Gastrocnemius medialis (tissue), 4 donors: ENCODE measurements around the gene SMS. TPM values are rescaled to one million over a fixed set of nuclear protein-coding genes. Genes with fewer than 3 reads are reported as not detected.

Experiments used
- ATAC-seq, 2 donors: fragments of 150-250 bp; one replicate each; pipeline ENCODE4 v1.9.1; 2016
- DNase-seq, 2 donors: peaks; one replicate each; pipeline ENCODE4 v3.0.0-alpha.2; 2019
- H3K27ac ChIP-seq, 4 donors: fragments of 200-600 bp; sonication (generic); 1 replicate in 1 of 4; 2 replicates in 3 of 4; pipeline ENCODE4 v1.5.1; 2016 to 2018; ENCODE audit warnings: mild to moderate bottlenecking in 2 of 4, moderate library complexity in 1 of 4
- H3K27me3 ChIP-seq, 3 donors: fragments of 200-600 bp; sonication (generic) in 2 of 3; 1 replicate in 1 of 3; 2 replicates in 2 of 3; pipeline versions ENCODE4 v1.5.1 to v1.6.0; 2016 to 2019; ENCODE audit warnings: mild to moderate bottlenecking in 1 of 3, moderate library complexity in 1 of 3
- H3K36me3 ChIP-seq, 2 donors: fragments of 200-600 bp; sonication (generic) in 1 of 2; one replicate each; pipeline ENCODE4 v1.5.1; 2017 to 2018
- H3K4me1 ChIP-seq, 2 donors: fragments of 200-600 bp; sonication (generic) in 1 of 2; one replicate each; pipeline ENCODE4 v1.5.1; 2016 to 2017; ENCODE audit warnings: mild to moderate bottlenecking in 2 of 2
- H3K4me3 ChIP-seq, 4 donors: fragments of 200-600 bp; sonication (generic) in 3 of 4; 1 replicate in 1 of 4; 2 replicates in 3 of 4; pipeline ENCODE4 v1.5.1; 2016 to 2019; ENCODE audit warnings: mild to moderate bottlenecking in 2 of 4
- H3K9me3 ChIP-seq, 3 donors: fragments of 200-600 bp; sonication (generic) in 2 of 3; 1 replicate in 1 of 3; 2 replicates in 2 of 3; pipeline ENCODE4 v1.5.1; 2016 to 2019
- POLR2A ChIP-seq, 2 donors: fragments of 450-650 bp; IDR thresholded peaks; one replicate each; pipeline ENCODE4 v1.6.1; 2017; ENCODE audit warnings: antibody characterized with exemption in 2 of 2, mild to moderate bottlenecking in 2 of 2, moderate library complexity in 2 of 2
- in situ Hi-C, 4 donors: fragments of 200-750 bp; cut with MboI; loops; one replicate each; pipeline versions ENCODE4 v1.15.0 to v1.8.0; 2017; ENCODE audit warnings: low sequenced_read_pairs in 4 of 4
- intact Hi-C: fragments of 100-400 bp; cut with DNase I; formaldehyde crosslinking; loops from one replicate; pipeline ENCODE4 v1.15.1; 2023; ENCODE audit warnings: low total_unique reads
- total RNA-seq, 4 donors: library from RNA; depleted of rRNA; stranded (reverse); fragments of >200 nt; gene quantifications; one replicate each; pipeline versions ENCODE4 v1.1.0 to v1.2.3, GENCODE V29; 2016
- TF ChIP-seq, protein P1 (sequence below), 5 experiments: fragments of 450-650 bp in 3 of 5; fragments of 200-600 bp in 2 of 5; sonication (generic) in 2 of 5; IDR thresholded peaks in 4 of 5; conservative IDR thresholded peaks in 1 of 5; 1 replicate in 4 of 5; 2 replicates in 1 of 5; pipeline ENCODE4 v1.5.1; 2016 to 2019; ENCODE audit warnings: antibody characterized with exemption in 5 of 5, mild to moderate bottlenecking in 3 of 5, moderate library complexity in 3 of 5

SMS gene
- total RNA-seq, 4 donors from 2014 or later = 9.3 to 32.0 (median 20.0) TPM

DNA sequence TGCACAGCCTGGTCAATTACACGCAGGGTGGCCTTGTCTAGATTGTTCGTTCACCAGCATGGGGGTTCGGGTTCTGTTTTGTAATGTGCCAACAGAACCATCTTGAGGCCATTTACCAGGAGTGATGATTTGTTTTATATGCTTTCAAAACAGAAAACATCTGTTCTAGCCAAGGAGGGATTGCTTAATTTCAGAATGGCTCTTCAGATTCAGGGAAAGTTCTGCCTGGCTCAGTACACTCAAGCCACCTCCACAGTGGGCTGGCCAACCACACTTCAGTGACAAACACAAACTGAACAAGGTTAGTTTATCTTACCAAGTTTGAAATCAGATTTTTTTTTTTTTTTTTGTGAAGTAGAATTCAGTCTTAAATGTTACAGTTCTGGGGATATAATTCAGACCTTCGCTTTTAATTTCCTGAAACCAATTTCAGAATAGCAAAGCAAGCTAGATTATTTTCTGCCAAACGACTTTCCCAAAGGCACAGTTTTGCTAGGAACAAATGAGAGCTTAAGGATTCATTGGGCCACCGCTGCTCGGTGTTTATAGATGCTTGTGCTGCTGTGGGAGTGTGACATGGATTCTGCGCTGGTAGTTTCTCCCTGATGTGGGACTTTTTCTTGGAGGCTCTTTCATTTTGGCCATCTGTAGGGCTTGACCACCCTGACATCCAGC is 23.4 kb downstream of the SMS start:
- DNase-seq (peak in 1 of 2 donors; percentile 13), ATAC-seq (peak; percentile 58 to 60)
- Histone ChIP-seq H3K27ac (peak overlapping the region in 3 of 4 donors; percentile 14 to 54 (median 33)), H3K27me3 (no peaks in the 10 kb centered on the region), H3K36me3 (no peaks in the 10 kb centered on the region), H3K4me3 (no peak overlapping the region), H3K4me1 (peaks cover 0 to 16% of the 10 kb centered on the region in 2 donors), H3K9me3 (no peaks in the 10 kb centered on the region)
- intact Hi-C loops = no loop called here
- in situ Hi-C loops = no loop called here
- no peak for TF ChIP-seq POLR2A (IDR thresholded peaks at IDR 0.05)
- TF ChIP-seq, protein P1, sequence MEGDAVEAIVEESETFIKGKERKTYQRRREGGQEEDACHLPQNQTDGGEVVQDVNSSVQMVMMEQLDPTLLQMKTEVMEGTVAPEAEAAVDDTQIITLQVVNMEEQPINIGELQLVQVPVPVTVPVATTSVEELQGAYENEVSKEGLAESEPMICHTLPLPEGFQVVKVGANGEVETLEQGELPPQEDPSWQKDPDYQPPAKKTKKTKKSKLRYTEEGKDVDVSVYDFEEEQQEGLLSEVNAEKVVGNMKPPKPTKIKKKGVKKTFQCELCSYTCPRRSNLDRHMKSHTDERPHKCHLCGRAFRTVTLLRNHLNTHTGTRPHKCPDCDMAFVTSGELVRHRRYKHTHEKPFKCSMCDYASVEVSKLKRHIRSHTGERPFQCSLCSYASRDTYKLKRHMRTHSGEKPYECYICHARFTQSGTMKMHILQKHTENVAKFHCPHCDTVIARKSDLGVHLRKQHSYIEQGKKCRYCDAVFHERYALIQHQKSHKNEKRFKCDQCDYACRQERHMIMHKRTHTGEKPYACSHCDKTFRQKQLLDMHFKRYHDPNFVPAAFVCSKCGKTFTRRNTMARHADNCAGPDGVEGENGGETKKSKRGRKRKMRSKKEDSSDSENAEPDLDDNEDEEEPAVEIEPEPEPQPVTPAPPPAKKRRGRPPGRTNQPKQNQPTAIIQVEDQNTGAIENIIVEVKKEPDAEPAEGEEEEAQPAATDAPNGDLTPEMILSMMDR (IDR thresholded peaks at IDR 0.05 in 4 of 5, conservative IDR thresholded peaks at IDR 0.05 in 1 of 5) = no peak

DNA sequence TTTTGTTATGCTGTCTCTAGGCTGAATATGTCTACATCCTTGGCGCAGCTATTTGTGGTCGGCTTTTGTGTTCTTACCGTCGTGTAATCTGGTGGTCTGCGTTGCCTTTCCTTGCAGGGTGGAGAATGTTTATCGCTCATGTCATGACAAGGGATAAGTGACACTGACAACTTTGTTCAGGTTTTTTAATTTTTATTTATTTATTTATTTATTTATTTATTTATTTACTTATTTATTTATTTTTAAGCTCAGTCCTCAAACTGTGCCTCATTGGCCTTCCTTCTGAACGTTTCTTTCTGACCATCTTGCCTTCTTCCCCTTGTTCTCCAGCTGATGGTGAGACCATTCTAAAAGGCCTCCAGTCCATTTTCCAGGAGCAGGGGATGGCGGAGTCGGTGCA is 26.4 kb downstream of the SMS start:
- no peaks in the 10 kb centered on the region for H3K36me3 ChIP-seq
- TF ChIP-seq, protein P1 (IDR thresholded peaks at IDR 0.05 in 4 of 5, conservative IDR thresholded peaks at IDR 0.05 in 1 of 5) = no peak
- no peak for TF ChIP-seq POLR2A (IDR thresholded peaks at IDR 0.05)
- H3K4me3 ChIP-seq = no peak overlapping the region
- no peak overlapping the region for H3K27ac ChIP-seq
- ATAC-seq (no peak), DNase-seq (no peak)
- no peaks in the 10 kb centered on the region for H3K9me3 ChIP-seq
- H3K4me1 ChIP-seq = peaks cover 0 to 6% of the 10 kb centered on the region in 2 donors
- in situ Hi-C loops (no loop called here), intact Hi-C loops (no loop called here)
- H3K27me3 ChIP-seq = no peaks in the 10 kb centered on the region

DNA sequence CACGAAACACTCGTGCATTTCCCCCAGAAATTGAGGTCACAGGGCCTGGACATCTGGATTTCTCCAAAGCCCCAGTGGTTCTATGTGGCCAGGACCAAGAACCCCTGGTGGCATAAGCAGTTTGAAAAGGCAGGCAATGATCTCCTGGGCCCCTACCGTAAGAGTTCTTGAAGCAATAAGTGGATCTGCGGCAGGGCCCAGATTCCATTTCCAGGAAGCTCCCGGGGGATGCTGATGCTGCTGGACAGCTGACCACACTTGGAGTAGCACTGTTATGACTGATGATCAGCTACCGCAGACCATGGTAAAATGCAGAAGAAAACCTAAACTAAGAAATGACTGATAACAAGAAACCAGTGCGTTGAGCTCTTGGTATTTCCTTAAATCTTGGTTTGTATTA is 27.8 kb downstream of the SMS start:
- no peaks in the 10 kb centered on the region for H3K36me3 ChIP-seq
- ATAC-seq (no peak), DNase-seq (peak in 1 of 2 donors; percentile 25)
- peaks cover 0 to 3% of the 10 kb centered on the region in 2 donors for H3K4me1 ChIP-seq
- TF ChIP-seq POLR2A (IDR thresholded peaks at IDR 0.05) = no peak
- TF ChIP-seq, protein P1 (IDR thresholded peaks at IDR 0.05 in 4 of 5, conservative IDR thresholded peaks at IDR 0.05 in 1 of 5) = no peak
- H3K27me3 ChIP-seq = no peaks in the 10 kb centered on the region
- no peaks in the 10 kb centered on the region for H3K9me3 ChIP-seq
- intact Hi-C loops = no loop called here
- H3K27ac ChIP-seq = no peak overlapping the region
- in situ Hi-C loops = no loop called here
- no peak overlapping the region for H3K4me3 ChIP-seq

DNA sequence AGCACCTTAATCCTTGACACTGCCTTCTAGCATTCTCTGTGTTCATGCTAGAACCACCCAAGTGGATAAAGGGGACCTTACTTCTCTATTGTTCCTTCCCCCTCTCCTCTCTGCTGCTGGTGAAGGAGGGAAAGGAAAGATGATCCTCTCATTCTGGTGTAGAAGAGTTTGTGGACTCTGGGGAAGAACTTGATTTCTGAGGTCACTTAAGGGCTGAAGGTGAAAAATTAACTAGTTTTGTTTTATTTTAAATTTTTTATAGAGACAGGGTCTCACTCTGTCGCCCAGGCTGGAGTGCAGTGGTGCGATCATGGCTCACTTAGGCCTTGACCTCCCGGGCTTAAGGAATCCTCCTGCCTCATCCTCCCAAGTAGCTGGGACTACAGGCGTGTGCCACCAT is 29.8 kb downstream of the SMS start:
- ATAC-seq = no peak
- no peaks in the 10 kb centered on the region for H3K4me1 ChIP-seq
- no peak for DNase-seq
- no peaks in the 10 kb centered on the region for H3K27me3 ChIP-seq
- H3K9me3 ChIP-seq = no peaks in the 10 kb centered on the region
- intact Hi-C loops (no loop called here), in situ Hi-C loops (no loop called here)
- TF ChIP-seq, protein P1 (IDR thresholded peaks at IDR 0.05 in 4 of 5, conservative IDR thresholded peaks at IDR 0.05 in 1 of 5) = no peak
- no peak for TF ChIP-seq POLR2A (IDR thresholded peaks at IDR 0.05)
- no peak overlapping the region for H3K27ac ChIP-seq
- no peaks in the 10 kb centered on the region for H3K36me3 ChIP-seq
- H3K4me3 ChIP-seq = no peak overlapping the region

- in situ Hi-C loops (no loop called here), intact Hi-C loops (no loop called here)
- ATAC-seq = no peak
- Histone ChIP-seq H3K4me3 (no peak overlapping the region), H3K9me3 (no peaks in the 10 kb centered on the region), H3K27me3 (no peaks in the 10 kb centered on the region), H3K27ac (no peak overlapping the region), H3K36me3 (no peaks in the 10 kb centered on the region), H3K4me1 (no peaks in the 10 kb centered on the region)
- no peak for DNase-seq
- TF ChIP-seq, protein P1 (IDR thresholded peaks at IDR 0.05 in 4 of 5, conservative IDR thresholded peaks at IDR 0.05 in 1 of 5) = no peak
- TF ChIP-seq POLR2A (IDR thresholded peaks at IDR 0.05) = no peak
These were observed 31.5 kb downstream of the SMS start for GRCh38 chrX:21972046-21972445.
